ENCODE data around the gene PPARD. TPM values are rescaled to one million over a fixed set of nuclear protein-coding genes. Genes with fewer than 3 reads are reported as not detected.

Gene PPARD
- total RNA-seq, 4 donors from 2014 or later: 17.0 to 42.8 (median 28.2) TPM

DNA sequence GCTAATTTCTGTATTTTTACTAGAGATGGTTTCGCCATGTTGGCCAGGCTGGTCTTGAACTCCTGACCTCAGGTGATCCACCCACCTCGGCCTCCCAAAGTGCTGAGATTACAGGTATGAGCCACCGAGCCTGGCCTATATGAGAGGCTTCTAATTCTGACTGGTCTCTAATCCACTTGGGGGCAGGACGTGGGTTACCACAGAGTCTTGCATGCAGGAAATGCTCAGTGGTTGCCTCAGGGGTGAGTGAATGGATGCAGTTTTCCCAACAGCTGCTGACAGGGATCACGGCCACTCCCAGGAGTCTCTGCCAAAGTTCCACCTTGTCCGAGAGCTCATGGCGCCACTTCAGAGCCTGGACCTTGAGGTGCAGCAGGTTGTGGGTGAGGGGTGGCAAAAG lies 103.3 kb downstream of the PPARD start:
- intact Hi-C loops (cut with DNase I): no loop called here
- 66 to 86% methylated on average over 2 to 4 of the region's 7 CpGs for WGBS, 2 donors
- H3K4me1 ChIP-seq: peaks cover 0 to 20% (median 0%) of the 10 kb centered on the region in 3 donors
- no peak for DNase-seq
- H3K27me3 ChIP-seq: no peaks in the 10 kb centered on the region
- H3K4me3 ChIP-seq: no peak overlapping the region
- no peaks in the 10 kb centered on the region for H3K9me3 ChIP-seq
- H3K27ac ChIP-seq: no peak overlapping the region
- TF ChIP-seq, protein P1, sequence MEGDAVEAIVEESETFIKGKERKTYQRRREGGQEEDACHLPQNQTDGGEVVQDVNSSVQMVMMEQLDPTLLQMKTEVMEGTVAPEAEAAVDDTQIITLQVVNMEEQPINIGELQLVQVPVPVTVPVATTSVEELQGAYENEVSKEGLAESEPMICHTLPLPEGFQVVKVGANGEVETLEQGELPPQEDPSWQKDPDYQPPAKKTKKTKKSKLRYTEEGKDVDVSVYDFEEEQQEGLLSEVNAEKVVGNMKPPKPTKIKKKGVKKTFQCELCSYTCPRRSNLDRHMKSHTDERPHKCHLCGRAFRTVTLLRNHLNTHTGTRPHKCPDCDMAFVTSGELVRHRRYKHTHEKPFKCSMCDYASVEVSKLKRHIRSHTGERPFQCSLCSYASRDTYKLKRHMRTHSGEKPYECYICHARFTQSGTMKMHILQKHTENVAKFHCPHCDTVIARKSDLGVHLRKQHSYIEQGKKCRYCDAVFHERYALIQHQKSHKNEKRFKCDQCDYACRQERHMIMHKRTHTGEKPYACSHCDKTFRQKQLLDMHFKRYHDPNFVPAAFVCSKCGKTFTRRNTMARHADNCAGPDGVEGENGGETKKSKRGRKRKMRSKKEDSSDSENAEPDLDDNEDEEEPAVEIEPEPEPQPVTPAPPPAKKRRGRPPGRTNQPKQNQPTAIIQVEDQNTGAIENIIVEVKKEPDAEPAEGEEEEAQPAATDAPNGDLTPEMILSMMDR (IDR thresholded peaks at IDR 0.05): no peak
- no peak for TF ChIP-seq POLR2A (IDR thresholded peaks at IDR 0.05)
- H3K36me3 ChIP-seq: no peaks in the 10 kb centered on the region

DNA sequence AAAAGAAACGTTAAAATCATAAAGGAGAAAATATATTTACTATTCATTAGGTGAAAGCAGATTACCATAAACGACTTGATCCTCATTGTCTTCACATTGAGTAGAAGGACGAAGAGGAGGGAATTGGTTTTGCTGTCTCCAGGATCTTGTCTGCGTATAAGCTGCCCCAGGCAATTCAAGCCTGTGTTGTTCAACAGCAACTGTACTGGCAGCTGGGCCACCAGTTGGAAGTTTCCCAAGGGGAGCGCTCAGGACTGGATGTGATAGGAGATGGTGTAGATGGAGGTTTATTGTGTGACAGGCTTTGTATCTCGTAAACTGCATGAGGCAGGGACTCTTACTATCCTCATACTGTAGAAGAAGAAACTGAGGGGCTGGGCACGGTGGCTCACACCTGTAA lies 105.8 kb downstream of the PPARD start:
- H3K27me3 ChIP-seq: no peaks in the 10 kb centered on the region
- H3K4me3 ChIP-seq: no peak overlapping the region
- peaks cover 6 to 31% (median 7%) of the 10 kb centered on the region in 3 donors for H3K4me1 ChIP-seq
- DNase-seq: no peak
- no peaks in the 10 kb centered on the region for H3K36me3 ChIP-seq
- no peaks in the 10 kb centered on the region for H3K9me3 ChIP-seq
- WGBS, 2 donors: 39 to 43% methylated on average over 7 of the region's 7 CpGs
- intact Hi-C loops (cut with DNase I): no loop called here
- no peak overlapping the region for H3K27ac ChIP-seq
- TF ChIP-seq, protein P1 (IDR thresholded peaks at IDR 0.05): no peak
- TF ChIP-seq POLR2A (IDR thresholded peaks at IDR 0.05): no peak

DNA sequence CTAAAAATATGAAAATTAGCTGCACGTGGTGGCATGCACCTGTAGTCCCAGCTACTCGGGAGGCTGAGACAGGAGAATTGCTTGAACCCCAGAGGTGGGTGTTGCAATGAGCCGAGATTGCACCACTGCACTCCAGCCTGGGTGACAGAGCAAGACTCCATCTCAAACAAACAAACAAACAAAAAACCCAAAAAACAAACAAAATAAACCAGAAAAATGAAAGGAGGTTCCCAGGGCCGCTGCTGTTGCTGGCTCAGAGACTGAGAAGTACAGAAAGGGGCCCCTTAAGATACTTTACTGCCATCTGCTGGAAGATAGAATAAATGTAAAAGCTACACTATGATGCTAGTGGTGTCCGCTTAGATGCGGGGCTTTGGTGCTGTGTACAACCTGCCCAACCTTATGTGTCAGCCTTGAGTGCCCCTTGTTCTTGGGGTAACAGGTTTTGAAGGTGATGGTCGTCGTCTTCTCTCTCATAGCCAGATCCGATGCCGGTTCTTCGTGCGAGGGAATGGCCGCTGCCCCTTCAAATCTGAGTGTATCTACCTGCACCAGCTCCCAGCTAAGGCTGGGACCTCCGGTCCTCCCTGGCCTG lies 107.0 kb downstream of the PPARD start:
- no peak overlapping the region for H3K4me3 ChIP-seq
- H3K9me3 ChIP-seq: no peaks in the 10 kb centered on the region
- WGBS, 2 donors: 17 to 32% methylated on average over 12 of the region's 14 CpGs
- H3K4me1 ChIP-seq: peaks cover 17 to 39% (median 17%) of the 10 kb centered on the region in 3 donors
- intact Hi-C loops (cut with DNase I): no loop called here
- H3K36me3 ChIP-seq: no peaks in the 10 kb centered on the region
- DNase-seq: no peak
- H3K27ac ChIP-seq: no peak overlapping the region
- H3K27me3 ChIP-seq: no peaks in the 10 kb centered on the region
- TF ChIP-seq, protein P1 (IDR thresholded peaks at IDR 0.05): peak; percentile 64 to 81 (median 72)
- no peak for TF ChIP-seq POLR2A (IDR thresholded peaks at IDR 0.05)

DNA sequence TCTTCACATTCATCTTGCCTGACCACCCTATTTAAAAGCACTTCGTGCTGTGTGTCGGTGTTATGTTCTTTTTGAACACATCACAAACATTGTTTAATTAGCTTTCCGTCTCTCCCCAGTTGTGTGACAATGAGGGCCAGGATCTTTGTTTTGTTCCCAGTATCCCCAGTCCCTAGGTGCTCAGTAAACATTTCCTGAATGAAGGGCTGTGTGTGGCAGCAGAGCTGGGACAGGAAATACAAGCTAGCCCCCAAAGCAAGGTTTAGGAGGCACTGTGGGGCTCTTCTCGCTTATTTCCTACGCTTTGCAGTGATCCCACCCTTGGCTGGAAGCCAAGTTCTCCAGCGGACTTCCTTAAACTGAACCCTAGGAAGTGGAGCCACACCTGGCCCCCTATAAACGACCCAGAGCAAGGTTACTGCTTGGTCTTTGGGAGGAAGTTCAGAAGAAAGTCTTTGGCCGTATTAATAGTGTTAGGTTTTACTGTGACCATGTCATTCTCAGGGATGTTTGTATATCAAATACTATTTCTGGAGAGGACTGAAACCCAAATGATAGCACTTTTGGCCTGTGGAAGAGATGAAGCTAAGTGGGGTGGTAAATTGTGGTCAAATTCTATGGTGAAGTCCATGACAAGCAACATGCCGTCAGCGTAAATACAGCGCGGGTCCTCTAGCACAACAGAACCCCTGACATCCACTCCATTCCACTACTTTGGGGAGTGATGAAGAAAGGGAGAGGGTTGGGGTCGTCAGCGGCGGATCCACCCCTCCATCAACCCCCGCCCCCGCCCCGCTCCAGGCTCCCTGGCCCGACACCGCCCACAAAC lies 109.2 kb downstream of the PPARD start:
- intact Hi-C loops (cut with DNase I): loop anchor here (5.0 kb wide), 1 partner anchor 109 kb away; the partner anchor contains the start of gene PPARD
- no peaks in the 10 kb centered on the region for H3K9me3 ChIP-seq
- no peak for DNase-seq
- peaks cover 0 to 12% (median 0%) of the 10 kb centered on the region in 3 donors for H3K36me3 ChIP-seq
- TF ChIP-seq, protein P1 (IDR thresholded peaks at IDR 0.05): no peak
- no peak for TF ChIP-seq POLR2A (IDR thresholded peaks at IDR 0.05)
- H3K27me3 ChIP-seq: no peaks in the 10 kb centered on the region
- H3K4me3 ChIP-seq: peak overlapping the region; percentile 45 to 85 (median 70)
- 15% methylated on average over 15 to 18 of the region's 20 CpGs for WGBS, 2 donors
- peaks cover 24 to 58% (median 26%) of the 10 kb centered on the region in 3 donors for H3K4me1 ChIP-seq
- H3K27ac ChIP-seq: peak overlapping the region; percentile 75 to 88 (median 82)
